DLD1 (cell line): ENCODE results near the gene NXPH4.

ENCODE experiments used
- in situ Hi-C: cut with HindIII; loops from 2 replicates; pipeline ENCODE4 v1.10.0; 2017; ENCODE audit warnings: low sequenced_read_pairs

Gene NXPH4

DNA sequence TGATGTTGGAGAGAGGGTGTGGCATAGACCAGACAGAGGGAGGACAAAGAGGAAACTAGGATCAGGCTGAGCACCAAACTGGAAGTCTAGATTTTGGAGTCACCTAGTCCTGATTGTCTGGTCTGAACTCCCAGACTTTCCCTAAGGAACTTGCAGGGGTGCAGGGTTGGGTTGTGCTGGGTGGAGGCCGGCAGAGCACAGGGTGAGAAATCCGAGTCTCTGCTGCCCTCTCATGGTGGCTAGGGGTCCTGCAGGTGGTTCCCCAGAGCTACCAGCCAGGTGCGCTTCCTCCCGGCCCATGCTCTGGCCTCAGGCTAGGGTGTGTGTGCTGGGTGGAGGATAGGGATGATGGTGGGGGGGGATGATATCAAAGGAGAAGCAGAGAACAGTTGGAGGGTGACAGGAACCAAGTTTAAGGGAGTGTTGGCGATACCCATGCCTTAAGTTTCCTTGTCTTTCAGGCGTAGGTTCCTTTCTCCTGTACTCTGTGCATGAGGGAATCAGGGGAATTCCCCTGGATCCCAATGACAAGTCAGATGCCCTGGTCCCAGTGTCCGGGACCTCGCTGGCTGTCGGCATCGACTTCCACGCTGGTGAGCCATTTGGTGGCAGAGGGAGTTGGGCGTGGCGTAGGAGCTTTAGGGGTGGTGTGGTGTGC lies 33.5 kb upstream of the NXPH4 start:
- in situ Hi-C loops = no loop called here

DNA sequence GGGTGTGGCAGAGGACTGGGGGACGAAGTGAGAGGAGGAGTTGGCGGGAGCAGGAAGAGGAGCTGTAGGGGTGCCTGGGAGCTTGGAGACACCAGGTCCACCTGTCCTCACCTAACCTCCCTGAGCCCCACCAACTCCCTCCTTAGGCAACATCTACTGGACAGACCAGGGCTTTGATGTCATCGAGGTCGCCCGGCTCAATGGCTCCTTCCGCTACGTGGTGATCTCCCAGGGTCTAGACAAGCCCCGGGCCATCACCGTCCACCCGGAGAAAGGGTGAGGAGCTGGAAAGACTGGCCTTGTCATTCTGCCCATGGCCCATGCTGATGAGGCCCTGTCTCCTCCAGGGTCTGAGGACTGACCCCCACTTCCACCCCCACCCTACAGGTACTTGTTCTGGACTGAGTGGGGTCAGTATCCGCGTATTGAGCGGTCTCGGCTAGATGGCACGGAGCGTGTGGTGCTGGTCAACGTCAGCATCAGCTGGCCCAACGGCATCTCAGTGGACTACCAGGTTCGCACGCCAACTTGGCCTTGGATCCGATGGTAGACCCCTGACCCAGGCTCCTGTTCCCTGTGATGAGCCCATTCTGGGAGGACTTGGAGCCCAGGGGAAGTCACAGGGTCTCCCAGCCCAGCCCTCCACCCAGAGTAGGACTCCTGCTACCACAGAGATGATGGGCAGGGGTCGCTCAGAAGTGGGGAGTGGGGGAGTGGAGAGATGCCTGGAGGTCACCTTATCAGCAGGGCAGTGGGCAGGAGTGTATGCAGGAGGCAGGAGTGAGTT lies 32.5 kb upstream of the NXPH4 start:
- in situ Hi-C loops = no loop called here

DNA sequence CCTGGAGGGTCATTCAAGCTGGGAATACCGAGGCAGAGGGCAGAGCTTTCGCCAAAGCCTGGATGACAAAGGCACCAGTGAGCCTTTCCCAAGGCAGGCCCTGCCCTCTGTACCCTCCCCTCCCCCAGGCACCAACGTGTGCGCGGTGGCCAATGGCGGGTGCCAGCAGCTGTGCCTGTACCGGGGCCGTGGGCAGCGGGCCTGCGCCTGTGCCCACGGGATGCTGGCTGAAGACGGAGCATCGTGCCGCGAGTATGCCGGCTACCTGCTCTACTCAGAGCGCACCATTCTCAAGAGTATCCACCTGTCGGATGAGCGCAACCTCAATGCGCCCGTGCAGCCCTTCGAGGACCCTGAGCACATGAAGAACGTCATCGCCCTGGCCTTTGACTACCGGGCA lies 31.2 kb upstream of the NXPH4 start:
- in situ Hi-C loops = no loop called here

DNA sequence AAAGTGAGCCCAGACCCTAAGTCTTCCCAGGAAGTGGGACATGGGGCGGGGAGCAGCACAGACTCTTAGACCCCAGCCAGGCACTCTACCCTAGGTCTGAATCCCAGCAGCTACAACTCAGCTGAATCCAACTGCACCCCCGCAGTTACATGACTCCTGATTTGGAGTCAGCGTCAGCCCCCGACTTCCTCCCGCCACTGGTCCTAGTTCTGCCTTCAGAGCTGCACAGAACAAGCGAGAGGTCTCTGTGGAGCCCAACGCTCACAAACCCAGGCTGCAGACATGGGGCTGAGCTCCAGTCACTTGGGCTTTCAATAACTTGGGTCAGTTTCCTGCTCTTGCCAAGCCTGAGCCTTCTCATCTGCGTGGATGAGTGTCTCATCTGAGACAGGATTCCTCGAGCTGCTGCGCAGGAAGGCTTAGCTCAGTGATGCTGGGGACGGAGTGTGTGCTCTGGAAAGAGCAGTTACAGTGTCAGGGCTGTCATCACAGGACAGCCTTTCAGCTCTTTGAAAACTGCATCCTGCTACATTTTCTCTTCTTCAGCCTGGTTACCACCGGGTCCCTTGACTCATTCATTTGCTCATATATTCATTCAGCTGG lies 30.6 kb upstream of the NXPH4 start:
- in situ Hi-C loops = no loop called here

DNA sequence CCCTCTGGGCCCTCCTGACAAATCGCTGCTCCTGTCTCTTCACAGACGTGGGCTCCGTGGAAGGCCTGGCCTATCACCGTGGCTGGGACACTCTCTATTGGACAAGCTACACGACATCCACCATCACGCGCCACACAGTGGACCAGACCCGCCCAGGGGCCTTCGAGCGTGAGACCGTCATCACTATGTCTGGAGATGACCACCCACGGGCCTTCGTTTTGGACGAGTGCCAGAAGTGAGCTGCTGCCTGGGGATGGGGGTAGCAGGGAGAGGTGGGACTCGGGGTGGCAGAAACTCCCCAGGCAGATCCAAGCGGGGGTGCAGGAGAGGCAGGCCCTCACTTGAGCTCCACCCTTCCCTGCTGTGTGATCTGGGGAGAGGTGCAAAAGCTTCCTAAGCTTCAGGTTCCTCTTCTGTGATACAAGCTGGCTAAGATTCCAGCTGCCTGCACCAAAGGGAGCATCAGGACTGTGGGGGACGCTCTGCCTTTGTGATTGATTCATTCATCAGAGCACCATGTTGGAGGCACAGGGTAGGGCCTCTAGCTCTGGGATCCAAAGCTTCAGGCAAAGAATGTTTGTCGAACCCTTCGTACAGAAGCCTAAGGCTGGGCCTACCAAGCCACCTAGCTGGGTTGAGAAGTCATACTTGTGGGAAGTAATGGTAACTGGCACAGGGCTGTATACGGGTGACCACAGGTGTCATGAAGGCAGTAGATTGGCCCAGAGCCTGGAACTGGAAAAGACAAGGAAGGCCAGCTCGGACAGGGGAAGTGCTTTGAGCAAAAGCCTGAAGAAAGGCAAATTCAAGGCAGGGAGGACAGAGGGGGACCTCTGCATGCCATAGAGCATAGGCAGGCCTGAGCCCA lies 29.1 kb upstream of the NXPH4 start:
- in situ Hi-C loops = no loop called here

DNA sequence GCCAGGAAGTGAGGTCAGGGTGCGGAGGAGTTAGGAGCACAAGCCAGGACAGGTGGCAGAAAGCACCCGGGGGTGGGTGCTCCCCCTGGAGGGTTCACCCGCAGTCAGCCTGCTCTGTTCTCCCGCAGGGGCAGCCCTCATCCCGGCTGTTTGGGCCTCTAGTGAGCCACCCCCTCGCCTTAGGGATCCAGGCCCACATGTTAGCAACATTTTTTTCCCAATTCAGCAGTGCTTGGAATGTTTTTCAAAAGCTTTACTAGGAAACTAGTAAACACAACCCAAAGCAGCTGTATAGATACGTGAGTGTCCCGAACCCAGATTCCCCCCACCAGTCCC lies 28.5 kb upstream of the NXPH4 start:
- in situ Hi-C loops = no loop called here

DNA sequence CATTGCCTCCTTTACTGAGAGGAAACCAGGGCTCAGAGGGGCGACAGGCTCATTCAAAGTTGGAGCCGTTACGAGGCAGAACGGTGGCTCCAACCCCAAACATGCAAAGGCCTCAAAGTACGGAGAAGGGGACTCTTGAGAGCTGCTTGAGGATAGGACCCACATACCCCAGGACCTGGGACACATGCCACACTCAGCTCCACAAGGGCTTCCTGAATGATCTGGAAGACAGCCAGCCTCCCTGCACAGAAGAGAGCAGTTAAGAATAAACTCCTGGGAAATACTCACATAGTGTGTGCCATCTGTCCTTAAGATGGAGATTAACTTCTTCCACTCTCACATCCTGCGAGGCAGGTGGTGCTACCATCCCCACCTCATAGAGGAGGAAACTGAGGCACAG lies 26.6 kb upstream of the NXPH4 start:
- in situ Hi-C loops = no loop called here

DNA sequence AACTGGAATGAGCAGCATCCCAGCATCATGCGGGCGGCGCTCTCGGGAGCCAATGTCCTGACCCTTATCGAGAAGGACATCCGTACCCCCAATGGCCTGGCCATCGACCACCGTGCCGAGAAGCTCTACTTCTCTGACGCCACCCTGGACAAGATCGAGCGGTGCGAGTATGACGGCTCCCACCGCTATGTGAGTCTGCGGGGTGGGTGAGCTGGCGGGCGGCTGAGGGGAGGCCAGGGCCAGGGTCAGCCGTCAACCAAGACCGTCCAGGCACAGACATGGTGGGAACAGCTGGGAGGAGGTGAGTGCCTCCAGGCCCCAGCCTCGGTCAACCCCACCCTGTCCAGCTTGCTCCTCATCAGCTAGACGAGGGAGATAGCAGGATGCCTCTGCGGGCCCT lies 25.8 kb upstream of the NXPH4 start:
- in situ Hi-C loops = no loop called here

DNA sequence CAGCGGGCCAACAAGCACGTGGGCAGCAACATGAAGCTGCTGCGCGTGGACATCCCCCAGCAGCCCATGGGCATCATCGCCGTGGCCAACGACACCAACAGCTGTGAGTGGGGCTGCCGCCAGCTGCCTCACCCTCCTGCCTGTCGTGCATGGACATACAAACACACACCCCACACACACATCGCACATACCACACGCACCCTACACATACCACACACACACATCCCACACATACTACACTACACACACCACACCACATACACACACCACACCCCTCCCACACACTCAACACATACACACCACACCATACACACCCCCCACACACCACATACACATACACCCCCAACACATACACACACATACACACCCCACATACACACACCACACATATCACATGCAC lies 25.2 kb upstream of the NXPH4 start:
- in situ Hi-C loops = no loop called here

DNA sequence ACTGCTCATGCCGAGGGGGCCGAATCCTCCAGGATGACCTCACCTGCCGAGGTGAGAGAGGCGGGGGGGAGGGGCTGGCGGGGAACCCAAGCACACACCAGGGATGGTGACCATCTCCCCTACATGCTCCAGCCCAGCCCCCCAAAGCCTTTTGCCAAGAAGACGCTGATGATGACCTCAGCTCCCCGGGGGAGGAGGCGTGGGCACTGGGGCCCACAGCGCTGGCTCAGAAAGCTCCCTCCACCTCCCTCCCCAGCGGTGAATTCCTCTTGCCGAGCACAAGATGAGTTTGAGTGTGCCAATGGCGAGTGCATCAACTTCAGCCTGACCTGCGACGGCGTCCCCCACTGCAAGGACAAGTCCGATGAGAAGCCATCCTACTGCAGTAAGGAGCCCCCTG lies 23.7 kb upstream of the NXPH4 start:
- in situ Hi-C loops = no loop called here

DNA sequence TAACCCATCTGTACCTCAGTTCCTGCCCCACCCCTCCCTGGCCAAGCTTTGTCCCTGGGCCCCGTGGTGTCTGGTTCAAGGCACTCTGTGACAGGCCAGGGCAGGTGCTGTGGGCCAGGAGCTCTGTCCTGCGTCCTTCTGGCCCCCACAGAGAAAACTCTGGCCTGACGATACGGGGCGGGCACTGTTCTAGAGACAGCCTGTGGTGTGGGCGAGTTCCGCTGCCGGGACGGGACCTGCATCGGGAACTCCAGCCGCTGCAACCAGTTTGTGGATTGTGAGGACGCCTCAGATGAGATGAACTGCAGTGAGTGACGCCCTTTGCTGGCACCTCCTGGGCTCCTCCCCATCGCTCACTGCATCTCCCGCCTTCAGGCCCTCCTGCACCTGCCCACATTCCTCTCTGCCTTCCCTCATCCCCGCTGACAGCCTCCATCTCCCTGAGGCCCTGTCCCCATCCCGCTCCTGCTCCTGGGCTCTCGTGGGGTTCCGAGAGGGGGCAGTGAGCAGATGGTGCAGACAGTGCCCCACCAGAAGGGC lies 22.8 kb upstream of the NXPH4 start:
- in situ Hi-C loops = no loop called here

DNA sequence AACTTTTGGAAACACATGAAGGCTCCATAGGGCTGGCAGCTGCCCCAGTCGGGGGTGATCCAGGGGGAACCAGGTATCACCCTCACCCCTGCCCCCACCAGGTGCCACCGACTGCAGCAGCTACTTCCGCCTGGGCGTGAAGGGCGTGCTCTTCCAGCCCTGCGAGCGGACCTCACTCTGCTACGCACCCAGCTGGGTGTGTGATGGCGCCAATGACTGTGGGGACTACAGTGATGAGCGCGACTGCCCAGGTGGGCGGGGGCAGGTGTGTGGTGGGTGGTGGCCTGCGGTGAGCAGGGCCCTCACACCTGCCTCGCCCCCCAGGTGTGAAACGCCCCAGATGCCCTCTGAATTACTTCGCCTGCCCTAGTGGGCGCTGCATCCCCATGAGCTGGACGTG lies 22.3 kb upstream of the NXPH4 start:
- in situ Hi-C loops = no loop called here

DNA sequence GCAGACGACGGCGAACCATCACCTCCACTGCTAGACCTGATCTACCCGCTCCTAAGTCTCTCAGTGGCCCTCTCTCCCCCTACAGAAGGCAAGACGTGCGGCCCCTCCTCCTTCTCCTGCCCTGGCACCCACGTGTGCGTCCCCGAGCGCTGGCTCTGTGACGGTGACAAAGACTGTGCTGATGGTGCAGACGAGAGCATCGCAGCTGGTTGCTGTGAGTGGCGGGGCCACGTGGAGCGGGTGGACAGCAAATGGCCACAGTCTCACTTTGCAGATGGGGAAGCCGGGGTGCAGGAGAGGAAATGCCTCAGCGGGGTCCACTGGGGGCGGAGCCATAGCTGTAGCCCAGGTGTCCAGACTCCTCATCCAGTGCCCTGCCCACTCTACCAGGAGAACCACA lies 21.4 kb upstream of the NXPH4 start:
- in situ Hi-C loops = no loop called here

DNA sequence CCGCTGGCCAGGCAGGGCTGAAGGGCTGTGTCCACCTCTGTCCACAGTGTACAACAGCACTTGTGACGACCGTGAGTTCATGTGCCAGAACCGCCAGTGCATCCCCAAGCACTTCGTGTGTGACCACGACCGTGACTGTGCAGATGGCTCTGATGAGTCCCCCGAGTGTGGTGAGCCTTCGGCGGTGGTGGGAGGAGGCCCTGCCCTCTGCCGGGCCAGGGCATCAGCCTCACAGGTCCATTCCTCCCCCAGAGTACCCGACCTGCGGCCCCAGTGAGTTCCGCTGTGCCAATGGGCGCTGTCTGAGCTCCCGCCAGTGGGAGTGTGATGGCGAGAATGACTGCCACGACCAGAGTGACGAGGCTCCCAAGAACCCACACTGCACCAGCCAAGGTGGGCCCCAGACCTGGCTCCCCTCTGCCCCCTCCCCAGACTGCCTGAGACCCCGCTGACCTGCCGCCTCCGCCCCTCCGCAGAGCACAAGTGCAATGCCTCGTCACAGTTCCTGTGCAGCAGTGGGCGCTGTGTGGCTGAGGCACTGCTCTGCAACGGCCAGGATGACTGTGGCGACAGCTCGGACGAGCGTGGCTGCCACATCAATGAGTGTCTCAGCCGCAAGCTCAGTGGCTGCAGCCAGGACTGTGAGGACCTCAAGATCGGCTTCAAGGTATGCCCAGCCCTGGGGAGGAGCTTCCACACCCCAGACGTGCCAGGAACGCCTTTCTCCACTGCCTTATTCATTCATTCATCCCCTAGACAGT lies 20.8 kb upstream of the NXPH4 start:
- in situ Hi-C loops = no loop called here

DNA sequence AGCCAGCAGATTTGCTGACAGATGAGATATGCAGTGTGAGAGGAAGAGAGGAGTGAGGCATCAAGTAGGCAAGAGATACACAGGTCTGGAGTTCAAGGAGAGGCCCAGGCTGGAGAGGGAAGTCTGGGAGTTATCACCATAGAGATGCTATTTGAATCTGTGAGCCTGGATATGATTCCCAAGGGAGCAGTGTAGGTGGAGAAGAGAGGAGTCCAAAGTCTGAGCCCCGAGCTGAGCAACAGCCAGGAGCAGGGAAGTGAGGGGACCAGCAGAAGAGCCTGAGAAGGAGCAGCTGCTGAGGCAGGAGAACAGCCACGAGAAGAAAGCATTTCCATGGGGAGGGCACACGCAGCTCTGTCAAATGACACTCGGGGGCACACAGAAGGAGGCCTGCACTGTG lies 20.2 kb upstream of the NXPH4 start:
- in situ Hi-C loops = no loop called here

DNA sequence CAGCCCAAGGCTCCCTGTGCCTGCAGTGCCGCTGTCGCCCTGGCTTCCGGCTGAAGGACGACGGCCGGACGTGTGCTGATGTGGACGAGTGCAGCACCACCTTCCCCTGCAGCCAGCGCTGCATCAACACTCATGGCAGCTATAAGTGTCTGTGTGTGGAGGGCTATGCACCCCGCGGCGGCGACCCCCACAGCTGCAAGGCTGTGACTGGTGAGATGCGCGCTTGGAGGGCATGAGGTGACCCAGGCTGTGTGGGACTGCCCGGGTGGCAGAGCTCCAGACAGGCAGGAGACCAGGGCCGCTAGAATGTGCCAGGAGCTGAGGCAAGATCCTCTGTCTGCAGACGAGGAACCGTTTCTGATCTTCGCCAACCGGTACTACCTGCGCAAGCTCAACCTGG lies 19.6 kb upstream of the NXPH4 start:
- in situ Hi-C loops = no loop called here

DNA sequence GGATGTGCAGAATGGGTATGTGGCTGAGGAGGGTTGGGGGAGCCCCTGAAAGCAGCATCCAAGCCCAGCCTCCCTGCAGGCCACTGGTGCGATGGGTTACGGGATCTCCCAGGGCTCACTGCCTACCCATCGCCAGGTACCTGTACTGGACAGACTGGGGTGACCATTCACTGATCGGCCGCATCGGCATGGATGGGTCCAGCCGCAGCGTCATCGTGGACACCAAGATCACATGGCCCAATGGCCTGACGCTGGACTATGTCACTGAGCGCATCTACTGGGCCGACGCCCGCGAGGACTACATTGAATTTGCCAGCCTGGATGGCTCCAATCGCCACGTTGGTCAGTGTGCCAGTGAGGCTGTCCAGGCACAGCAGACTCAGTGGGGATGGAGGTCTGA lies 18.3 kb upstream of the NXPH4 start:
- in situ Hi-C loops = no loop called here

DNA sequence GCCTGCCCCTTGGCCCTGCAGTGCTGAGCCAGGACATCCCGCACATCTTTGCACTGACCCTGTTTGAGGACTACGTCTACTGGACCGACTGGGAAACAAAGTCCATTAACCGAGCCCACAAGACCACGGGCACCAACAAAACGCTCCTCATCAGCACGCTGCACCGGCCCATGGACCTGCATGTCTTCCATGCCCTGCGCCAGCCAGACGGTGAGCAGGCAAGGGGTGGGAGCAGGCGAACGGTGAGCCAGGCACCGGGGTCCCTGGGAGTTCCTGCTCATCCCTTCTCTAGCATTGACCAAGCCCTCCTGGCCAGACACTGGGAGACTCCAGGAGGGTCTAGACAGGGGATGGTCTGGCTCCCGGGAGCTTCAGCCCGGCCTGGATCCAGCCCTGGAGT lies 17.4 kb upstream of the NXPH4 start:
- in situ Hi-C loops = no loop called here

DNA sequence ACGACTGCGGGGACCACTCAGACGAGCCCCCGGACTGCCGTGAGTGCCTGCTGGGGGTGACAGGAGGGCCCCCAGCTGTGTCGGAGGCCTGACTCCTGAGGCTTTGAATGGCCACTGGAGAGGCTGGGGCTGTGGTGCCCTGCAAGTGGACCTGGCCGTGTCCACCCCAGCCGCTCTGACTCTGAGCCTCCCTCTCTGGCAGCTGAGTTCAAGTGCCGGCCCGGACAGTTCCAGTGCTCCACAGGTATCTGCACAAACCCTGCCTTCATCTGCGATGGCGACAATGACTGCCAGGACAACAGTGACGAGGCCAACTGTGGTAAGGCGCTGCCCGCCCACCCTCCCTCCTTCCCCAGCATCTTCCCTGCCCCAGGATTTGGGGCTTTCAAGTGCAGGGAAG lies 16.1 kb upstream of the NXPH4 start:
- in situ Hi-C loops = no loop called here

DNA sequence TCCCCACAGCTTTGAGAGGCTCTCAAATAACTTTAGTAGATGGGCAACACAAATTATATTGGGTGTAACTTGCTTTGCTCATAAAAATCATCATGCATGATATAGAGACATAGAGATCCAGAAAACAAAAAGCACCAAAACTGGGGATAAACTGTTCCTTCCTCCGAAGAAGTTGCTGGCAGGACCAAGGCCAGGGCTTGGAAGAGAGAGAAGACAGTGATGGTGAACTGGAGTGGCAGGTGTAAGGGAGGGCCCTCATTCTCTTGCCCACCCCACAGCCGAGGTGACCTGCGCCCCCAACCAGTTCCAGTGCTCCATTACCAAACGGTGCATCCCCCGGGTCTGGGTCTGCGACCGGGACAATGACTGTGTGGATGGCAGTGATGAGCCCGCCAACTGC lies 15.4 kb upstream of the NXPH4 start:
- in situ Hi-C loops = no loop called here

DNA sequence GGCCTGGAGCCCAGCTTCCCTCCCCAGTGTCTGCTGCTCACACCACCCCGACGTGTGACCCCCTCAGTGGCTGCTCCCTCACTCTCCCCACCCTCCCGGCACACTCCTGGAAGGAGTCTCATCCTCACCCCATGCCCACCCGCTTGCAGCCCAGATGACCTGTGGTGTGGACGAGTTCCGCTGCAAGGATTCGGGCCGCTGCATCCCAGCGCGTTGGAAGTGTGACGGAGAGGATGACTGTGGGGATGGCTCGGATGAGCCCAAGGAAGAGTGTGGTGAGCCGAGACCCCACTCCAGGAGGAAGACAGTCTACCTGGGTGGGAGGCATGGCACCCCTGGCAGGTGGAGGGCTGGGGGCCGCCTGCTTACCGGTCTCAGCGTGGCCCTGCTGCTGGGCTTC lies 15.0 kb upstream of the NXPH4 start:
- in situ Hi-C loops = no loop called here
